Activated CD8-positive, alpha-beta T cell treated with anti-CD3 and anti-CD28 coated beads for 36 hours (primary cell): ENCODE measurements around the gene HDAC8. TPM values are rescaled to one million over a fixed set of nuclear protein-coding genes. Genes with fewer than 3 reads are reported as not detected.
"Not testable (repeated sequence)": the region's sequence is repeated elsewhere in the genome, so short reads cannot be mapped to it uniquely, and the experiment has no call there.

Experiments
- ATAC-seq: fragments of 200-7000 bp; cut with Tn5 transposase; one replicate; pipeline ENCODE4 v1.10.0; 2021; ENCODE audit warnings: mild to moderate bottlenecking, moderate library complexity
- CTCF ChIA-PET: fragments of 350-600 bp; sonication (Branson Sonifier 250); formaldehyde crosslinking; loops from one replicate; lab custom pipeline; 2021; ENCODE audit warnings: antibody characterized with exemption; lab: Charles Lee
- POLR2A ChIA-PET: fragments of 350-600 bp; sonication (Branson Sonifier 250); formaldehyde crosslinking; loops from one replicate; lab custom pipeline; 2021; ENCODE audit warnings: antibody characterized with exemption; lab: Charles Lee
- DNase-seq: peaks from one replicate; pipeline ENCODE4 v3.0.0-alpha.2; 2020
- H3K27ac Mint-ChIP-seq: one replicate; pipeline ENCODE4 v1.8.0; 2021; ENCODE audit warnings: mild to moderate bottlenecking, mixed read lengths
- H3K27me3 Mint-ChIP-seq: one replicate; pipeline ENCODE4 v1.8.0; 2021; ENCODE audit warnings: mixed read lengths
- H3K36me3 Mint-ChIP-seq: one replicate; pipeline ENCODE4 v1.8.0; 2021; ENCODE audit warnings: low read depth, mixed read lengths
- H3K4me1 Mint-ChIP-seq: one replicate; pipeline ENCODE4 v1.8.0; 2021; ENCODE audit warnings: low read depth, mixed read lengths
- H3K4me3 Mint-ChIP-seq: one replicate; pipeline ENCODE4 v1.8.0; 2021; ENCODE audit warnings: mild to moderate bottlenecking, moderate library complexity, mixed read lengths
- H3K9me3 Mint-ChIP-seq: one replicate; pipeline ENCODE4 v1.8.0; 2021; ENCODE audit warnings: mixed read lengths
- intact Hi-C: fragments of 100-400 bp; cut with micrococcal nuclease; formaldehyde crosslinking; loops from one replicate; pipeline ENCODE4 v1.10.0; 2022
- total RNA-seq, 2 experiments: library from RNA; stranded (reverse); gene quantifications; one replicate each; pipeline ENCODE4 v1.2.3, GENCODE V29; 2021
- TF ChIP-seq, protein P1 (sequence below): fragments of 200-600 bp; IDR thresholded peaks from one replicate; pipeline ENCODE4 v1.8.0; 2022; ENCODE audit warnings: antibody characterized with exemption, mild to moderate bottlenecking

HDAC8 gene
- total RNA-seq, 2 experiments from 2014 or later = 14.6 to 17.8 TPM

GRCh38 chrX:72466493-72466892 lies 106.2 kb downstream of the HDAC8 start:
- ChIA-PET CTCF (no interaction called here), POLR2A (no interaction called here)
- Mint-ChIP-seq H3K9me3 (no peaks in the 10 kb centered on the region), H3K4me1 (no peaks in the 10 kb centered on the region), H3K27ac (no peak overlapping the region), H3K36me3 (peaks cover 25% of the 10 kb centered on the region), H3K4me3 (no peak overlapping the region), H3K27me3 (no peaks in the 10 kb centered on the region)
- ATAC-seq (no peak), DNase-seq (no peak)
- intact Hi-C loops = no loop called here
- TF ChIP-seq, protein P1, sequence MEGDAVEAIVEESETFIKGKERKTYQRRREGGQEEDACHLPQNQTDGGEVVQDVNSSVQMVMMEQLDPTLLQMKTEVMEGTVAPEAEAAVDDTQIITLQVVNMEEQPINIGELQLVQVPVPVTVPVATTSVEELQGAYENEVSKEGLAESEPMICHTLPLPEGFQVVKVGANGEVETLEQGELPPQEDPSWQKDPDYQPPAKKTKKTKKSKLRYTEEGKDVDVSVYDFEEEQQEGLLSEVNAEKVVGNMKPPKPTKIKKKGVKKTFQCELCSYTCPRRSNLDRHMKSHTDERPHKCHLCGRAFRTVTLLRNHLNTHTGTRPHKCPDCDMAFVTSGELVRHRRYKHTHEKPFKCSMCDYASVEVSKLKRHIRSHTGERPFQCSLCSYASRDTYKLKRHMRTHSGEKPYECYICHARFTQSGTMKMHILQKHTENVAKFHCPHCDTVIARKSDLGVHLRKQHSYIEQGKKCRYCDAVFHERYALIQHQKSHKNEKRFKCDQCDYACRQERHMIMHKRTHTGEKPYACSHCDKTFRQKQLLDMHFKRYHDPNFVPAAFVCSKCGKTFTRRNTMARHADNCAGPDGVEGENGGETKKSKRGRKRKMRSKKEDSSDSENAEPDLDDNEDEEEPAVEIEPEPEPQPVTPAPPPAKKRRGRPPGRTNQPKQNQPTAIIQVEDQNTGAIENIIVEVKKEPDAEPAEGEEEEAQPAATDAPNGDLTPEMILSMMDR = no peak

GRCh38 chrX:72465889-72466288 lies 106.8 kb downstream of the HDAC8 start:
- DNase-seq (no peak), ATAC-seq (no peak)
- ChIA-PET CTCF (no interaction called here), POLR2A (no interaction called here)
- H3K27ac Mint-ChIP-seq = no peak overlapping the region
- no peaks in the 10 kb centered on the region for H3K9me3 Mint-ChIP-seq
- H3K4me1 Mint-ChIP-seq = no peaks in the 10 kb centered on the region
- TF ChIP-seq, protein P1 = no peak
- H3K27me3 Mint-ChIP-seq = no peaks in the 10 kb centered on the region
- no peak overlapping the region for H3K4me3 Mint-ChIP-seq
- H3K36me3 Mint-ChIP-seq = peaks cover 24% of the 10 kb centered on the region
- intact Hi-C loops = no loop called here

- DNase-seq = no peak
- H3K4me1 Mint-ChIP-seq = no peaks in the 10 kb centered on the region
- H3K9me3 Mint-ChIP-seq = no peaks in the 10 kb centered on the region
- H3K4me3 Mint-ChIP-seq = no peak overlapping the region
- intact Hi-C loops = no loop called here
- ChIA-PET POLR2A (no interaction called here), CTCF (no interaction called here)
- no peak for ATAC-seq
- H3K27me3 Mint-ChIP-seq = no peaks in the 10 kb centered on the region
- no peak overlapping the region for H3K27ac Mint-ChIP-seq
- TF ChIP-seq, protein P1 = no peak
- peaks cover 12% of the 10 kb centered on the region for H3K36me3 Mint-ChIP-seq
Observed at GRCh38 chrX:72461766-72462165, 110.9 kb downstream of the HDAC8 start.

GRCh38 chrX:72461288-72461687 lies 111.4 kb downstream of the HDAC8 start:
- CTCF ChIA-PET = no interaction called here
- peaks cover 12% of the 10 kb centered on the region for H3K36me3 Mint-ChIP-seq
- DNase-seq (no peak), ATAC-seq (no peak)
- POLR2A ChIA-PET = no interaction called here
- H3K27me3 Mint-ChIP-seq = no peaks in the 10 kb centered on the region
- no peaks in the 10 kb centered on the region for H3K4me1 Mint-ChIP-seq
- H3K27ac Mint-ChIP-seq = no peak overlapping the region
- no peak overlapping the region for H3K4me3 Mint-ChIP-seq
- H3K9me3 Mint-ChIP-seq = no peaks in the 10 kb centered on the region
- intact Hi-C loops = no loop called here
- TF ChIP-seq, protein P1 = no peak

GRCh38 chrX:72460715-72461114 lies 111.9 kb downstream of the HDAC8 start:
- peaks cover 12% of the 10 kb centered on the region for H3K36me3 Mint-ChIP-seq
- TF ChIP-seq, protein P1 = no peak
- H3K27me3 Mint-ChIP-seq = no peaks in the 10 kb centered on the region
- ChIA-PET POLR2A (no interaction called here), CTCF (no interaction called here)
- no peaks in the 10 kb centered on the region for H3K4me1 Mint-ChIP-seq
- no peak for ATAC-seq
- no peaks in the 10 kb centered on the region for H3K9me3 Mint-ChIP-seq
- no peak overlapping the region for H3K27ac Mint-ChIP-seq
- H3K4me3 Mint-ChIP-seq = no peak overlapping the region
- intact Hi-C loops = no loop called here
- no peak for DNase-seq

GRCh38 chrX:72449034-72449433 lies 123.6 kb downstream of the HDAC8 start:
- H3K4me1 Mint-ChIP-seq, DNase-seq, CTCF ChIA-PET, POLR2A ChIA-PET, H3K27ac Mint-ChIP-seq, intact Hi-C loops, H3K4me3 Mint-ChIP-seq, ATAC-seq, H3K9me3 Mint-ChIP-seq, H3K27me3 Mint-ChIP-seq: not testable (repeated sequence)
- peaks cover 29% of the 10 kb centered on the region for H3K36me3 Mint-ChIP-seq

GRCh38 chrX:72440764-72441163 lies 131.9 kb downstream of the HDAC8 start:
- H3K27ac Mint-ChIP-seq, CTCF ChIA-PET, POLR2A ChIA-PET, H3K27me3 Mint-ChIP-seq, DNase-seq, intact Hi-C loops, H3K4me3 Mint-ChIP-seq, H3K4me1 Mint-ChIP-seq, ATAC-seq: not testable (repeated sequence)
- peaks cover 18% of the 10 kb centered on the region for H3K9me3 Mint-ChIP-seq
- peaks cover 34% of the 10 kb centered on the region for H3K36me3 Mint-ChIP-seq
